Skin epidermis (tissue), 12 donors: ENCODE measurements around the gene SLC43A2.
"Not testable (repeated sequence)": the region's sequence is repeated elsewhere in the genome, so short reads cannot be mapped to it uniquely, and the experiment has no call there.

Experiments used
- H3K27ac ChIP-seq, 21 experiments: fragments of 200-600 bp; sonication (generic) in 11 of 21; one replicate each; pipeline ENCODE4 v1.5.0; 2020; ENCODE audit warnings: mild to moderate bottlenecking in 3 of 21, inconsistent platforms in 2 of 21, moderate library complexity in 2 of 21
- H3K4me3 ChIP-seq, 7 experiments: fragments of 200-600 bp; sonication (generic) in 2 of 7; one replicate each; pipeline ENCODE4 v1.5.0; 2020; ENCODE audit warnings: inconsistent platforms in 2 of 7, mild to moderate bottlenecking in 2 of 7, moderate library complexity in 1 of 7

SLC43A2 gene

GRCh38 chr17:1627982-1628855, at the start of gene SLC43A2:
TSS of gene SLC43A2 (minus strand) at chr17:1628834. CDS start at chr17:1627874, 960 bp downstream.
- Histone ChIP-seq H3K27ac (peak within 1 kb of the TSS; percentile 47 to 97 (median 87)), H3K4me3 (peak within 1 kb of the TSS; percentile 54 to 73 (median 59))

GRCh38 chr17:1676401-1676800, 47.8 kb upstream of the SLC43A2 start:
- Histone ChIP-seq H3K27ac (no peak overlapping the region), H3K4me3 (no peak overlapping the region)

DNA sequence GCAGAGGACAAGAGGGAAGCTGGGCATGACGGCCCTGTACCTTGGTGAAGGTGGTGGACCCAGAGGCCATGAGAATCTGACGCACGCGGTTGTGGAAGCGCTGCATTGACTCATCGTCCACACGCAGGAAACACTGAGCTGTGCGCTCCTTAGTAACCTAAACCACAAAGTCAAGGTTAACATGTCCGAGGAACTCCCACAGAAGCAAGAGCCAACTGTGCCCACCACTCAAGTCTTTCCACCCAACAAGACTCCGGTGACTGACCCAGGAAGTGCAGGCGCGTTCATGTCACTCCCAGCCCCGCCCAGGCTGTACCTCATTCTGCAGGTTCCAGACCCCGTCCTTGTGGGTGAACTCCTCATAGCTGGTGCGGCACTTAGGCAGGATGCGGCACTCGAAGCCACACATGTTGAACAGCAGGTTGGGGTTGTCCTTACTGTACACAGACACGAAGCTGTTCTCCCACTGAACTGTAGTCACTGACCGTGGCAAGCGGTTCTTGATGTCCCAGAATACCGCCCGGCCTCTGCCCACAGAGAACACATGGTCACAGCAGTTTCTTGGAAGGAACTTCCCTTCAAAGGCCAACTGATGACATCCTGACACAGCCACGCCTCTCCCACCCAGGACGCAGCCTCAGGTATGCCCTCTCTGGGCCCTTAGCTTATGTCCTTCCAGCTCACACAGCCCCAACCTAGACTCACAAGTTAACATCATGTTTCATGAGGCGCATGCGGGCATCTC, 44.6 kb upstream of the SLC43A2 start:
- Histone ChIP-seq H3K27ac (peak overlapping the region in 1 of 21 experiments; percentile 10), H3K4me3 (no peak overlapping the region)

DNA sequence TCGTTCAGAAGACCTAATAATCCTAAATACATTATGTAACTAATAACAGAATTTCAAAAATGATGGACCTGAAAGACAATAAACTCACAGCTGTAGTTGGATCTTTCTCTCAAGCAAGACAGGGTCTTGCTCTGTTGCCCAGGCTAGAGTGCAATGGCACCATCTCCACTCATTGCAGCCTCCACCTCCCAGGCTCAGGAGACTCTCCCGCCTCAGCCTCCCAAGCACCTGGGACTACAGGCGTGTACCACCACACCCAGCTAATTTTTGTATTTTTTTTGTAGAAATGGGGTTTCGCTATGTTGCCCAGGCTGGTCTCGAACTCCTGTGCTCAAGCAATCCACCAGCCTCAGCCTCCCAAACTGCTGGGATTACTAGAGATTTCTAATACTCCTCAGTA, 35.3 kb upstream of the SLC43A2 start:
- not testable (repeated sequence) for H3K27ac ChIP-seq

DNA sequence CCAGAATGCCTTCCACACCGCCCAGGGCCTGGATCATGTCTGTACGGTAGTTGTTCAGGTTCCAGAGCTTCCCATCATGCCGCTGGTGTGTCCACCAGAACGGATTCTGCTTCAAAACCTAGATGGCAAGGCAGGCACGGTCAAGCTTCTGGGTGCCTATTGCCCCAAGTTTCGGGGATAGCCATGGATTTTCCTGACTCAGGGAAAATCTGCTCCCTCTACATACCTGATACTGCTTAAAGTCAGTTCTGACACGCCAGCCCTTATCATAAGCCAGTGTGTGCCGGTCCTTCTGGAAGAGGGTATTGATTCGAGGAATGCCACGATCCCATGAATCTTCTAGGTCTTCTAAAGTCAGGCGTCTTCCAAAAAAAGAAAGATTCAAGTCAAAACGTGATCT, 32.4 kb upstream of the SLC43A2 start:
- Histone ChIP-seq H3K4me3 (no peak overlapping the region), H3K27ac (peak overlapping the region in 1 of 21 experiments; percentile 18)

More for the DNA sequence above, 35.3 kb upstream of the SLC43A2 start:
- not testable (repeated sequence) for H3K4me3 ChIP-seq

DNA sequence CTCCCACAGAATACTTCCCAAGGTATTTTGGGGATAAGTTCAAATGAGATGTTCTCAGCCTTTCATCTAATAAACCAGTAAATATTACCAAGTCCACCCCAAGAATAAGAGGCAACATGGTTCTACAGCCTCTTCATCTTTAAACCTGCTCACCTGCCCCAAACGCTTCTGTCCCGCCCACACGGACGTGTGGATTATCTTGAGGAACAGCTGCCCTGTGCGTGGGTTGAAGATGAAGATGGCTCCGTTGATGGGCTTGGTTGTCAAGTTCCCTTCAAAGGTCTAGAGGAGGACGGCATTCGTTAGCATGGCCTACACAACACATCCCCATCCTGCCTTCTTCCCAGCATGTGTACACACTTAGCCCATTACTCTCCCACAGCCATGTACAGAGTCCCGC, 29.5 kb upstream of the SLC43A2 start:
- Histone ChIP-seq H3K4me3 (no peak overlapping the region), H3K27ac (no peak overlapping the region)

- Histone ChIP-seq H3K27ac (no peak overlapping the region), H3K4me3 (no peak overlapping the region)
These were observed 25.1 kb upstream of the SLC43A2 start for GRCh38 chr17:1653735-1654134.

DNA sequence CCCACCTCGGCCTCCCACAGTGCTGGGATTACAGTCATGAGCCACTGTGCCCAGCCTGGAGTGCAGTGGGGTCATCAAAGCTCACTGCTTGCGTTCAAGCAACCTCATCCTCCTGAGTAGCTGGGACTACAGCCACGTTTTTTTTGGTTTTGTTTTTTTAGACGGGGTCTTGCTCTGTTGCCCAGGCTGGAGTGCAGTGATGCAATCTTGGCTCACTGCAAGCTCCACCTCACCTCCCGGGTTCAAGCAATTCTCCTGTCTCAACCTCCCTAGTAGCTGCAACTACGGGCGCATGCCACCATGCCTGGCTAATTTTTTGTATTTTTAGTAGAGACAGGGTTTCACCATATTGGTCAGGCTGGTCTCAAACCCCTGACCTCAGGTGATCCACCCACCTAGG, 24.2 kb upstream of the SLC43A2 start:
- H3K27ac ChIP-seq: not testable (repeated sequence)

GRCh38 chr17:1651559-1651844, 22.9 kb upstream of the SLC43A2 start:
- H3K4me3 ChIP-seq: no peak overlapping the region
- peak overlapping the region in 1 of 21 experiments; percentile 94 for H3K27ac ChIP-seq

More for the DNA sequence above, 24.2 kb upstream of the SLC43A2 start:
- not testable (repeated sequence) for H3K4me3 ChIP-seq

DNA sequence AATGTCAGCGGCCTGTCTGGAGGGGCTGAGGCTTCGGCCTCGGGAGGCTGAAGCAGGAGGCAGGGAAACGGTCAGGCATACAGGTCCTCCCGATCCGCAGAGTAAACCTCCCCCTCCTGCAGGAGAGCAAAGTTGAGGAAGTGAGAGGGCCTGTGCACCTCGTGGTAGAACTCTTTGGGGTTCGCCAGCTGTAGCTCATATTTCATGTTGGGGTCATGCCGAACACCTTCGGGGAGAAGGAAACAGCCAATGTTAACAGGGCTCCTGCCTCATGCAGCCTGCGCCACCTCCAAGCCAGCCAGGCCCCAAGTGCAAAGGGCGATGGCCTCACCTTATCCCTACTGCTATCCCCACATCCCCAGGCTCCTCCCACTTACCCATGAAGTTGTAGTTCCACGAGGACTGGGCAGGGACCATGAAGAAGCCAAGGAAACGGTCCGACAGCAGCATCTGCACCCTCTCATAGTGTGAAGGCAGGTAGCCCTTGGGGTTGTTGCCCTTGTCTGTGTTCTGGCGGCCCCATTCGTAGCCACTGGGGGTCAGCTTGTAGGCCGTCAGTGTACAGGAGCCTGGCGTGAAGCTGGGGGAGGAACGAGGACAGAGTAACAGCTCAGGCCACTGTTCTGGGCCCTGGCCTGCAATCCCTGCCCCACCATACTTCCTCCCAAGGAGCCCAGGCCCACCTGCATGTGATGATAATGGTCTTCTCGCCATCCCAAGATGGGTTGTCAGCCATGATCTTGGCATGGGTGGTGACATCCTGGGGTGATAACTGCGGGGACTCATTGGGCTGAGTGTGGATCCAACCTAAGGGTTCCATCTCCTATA, 22.3 kb upstream of the SLC43A2 start:
- Histone ChIP-seq H3K27ac (peak overlapping the region in 11 of 21 experiments; percentile 83 to 97 (median 92)), H3K4me3 (no peak overlapping the region)

DNA sequence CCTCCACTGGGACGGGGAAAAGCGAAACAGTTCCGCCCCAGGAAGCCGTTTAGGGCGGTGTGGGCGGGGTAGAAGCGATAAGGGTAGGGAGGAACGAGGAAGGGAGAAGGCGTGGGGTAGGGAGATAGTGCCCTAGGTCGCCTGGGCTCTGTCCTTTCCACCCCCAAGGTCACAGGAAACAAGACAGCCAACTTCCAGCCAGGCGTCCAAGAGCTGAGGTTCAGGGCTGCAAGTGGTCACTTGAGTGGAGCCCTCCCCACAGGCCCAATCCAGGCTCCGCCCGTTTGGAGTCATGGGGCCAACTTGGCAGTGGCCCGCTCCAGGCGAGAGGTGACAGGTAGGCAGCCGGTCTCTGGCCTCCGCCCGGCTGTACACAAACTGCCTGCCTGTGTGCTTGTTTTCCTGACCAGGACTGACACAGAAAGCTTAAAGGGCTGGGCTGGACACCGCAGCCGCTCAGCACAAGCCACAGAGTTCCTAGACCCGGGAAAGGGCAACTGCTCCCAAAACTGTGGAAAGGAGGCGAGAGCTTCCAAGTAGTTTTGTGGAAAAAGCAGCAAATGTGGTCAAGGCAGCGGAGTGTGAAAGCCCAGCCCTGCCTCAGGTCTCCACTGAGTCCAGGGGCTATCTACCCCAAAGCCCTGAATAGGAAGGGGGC, 21.3 kb upstream of the SLC43A2 start, which contains the start of gene RILP:
Gene RILP (minus strand): TSS at position 23 of the 658 bp plus-strand sequence. CDS start 62 bp downstream, outside the sequence.
- Histone ChIP-seq H3K27ac (peak within 1 kb of the TSS; percentile 81 to 97 (median 92)), H3K4me3 (peak within 1 kb of the TSS; percentile 61 to 79 (median 72))

- Histone ChIP-seq H3K27ac (peak overlapping the region; percentile 81 to 97 (median 92)), H3K4me3 (peak overlapping the region; percentile 61 to 79 (median 72))
These were observed 20.6 kb upstream of the SLC43A2 start for GRCh38 chr17:1648963-1649843.

DNA sequence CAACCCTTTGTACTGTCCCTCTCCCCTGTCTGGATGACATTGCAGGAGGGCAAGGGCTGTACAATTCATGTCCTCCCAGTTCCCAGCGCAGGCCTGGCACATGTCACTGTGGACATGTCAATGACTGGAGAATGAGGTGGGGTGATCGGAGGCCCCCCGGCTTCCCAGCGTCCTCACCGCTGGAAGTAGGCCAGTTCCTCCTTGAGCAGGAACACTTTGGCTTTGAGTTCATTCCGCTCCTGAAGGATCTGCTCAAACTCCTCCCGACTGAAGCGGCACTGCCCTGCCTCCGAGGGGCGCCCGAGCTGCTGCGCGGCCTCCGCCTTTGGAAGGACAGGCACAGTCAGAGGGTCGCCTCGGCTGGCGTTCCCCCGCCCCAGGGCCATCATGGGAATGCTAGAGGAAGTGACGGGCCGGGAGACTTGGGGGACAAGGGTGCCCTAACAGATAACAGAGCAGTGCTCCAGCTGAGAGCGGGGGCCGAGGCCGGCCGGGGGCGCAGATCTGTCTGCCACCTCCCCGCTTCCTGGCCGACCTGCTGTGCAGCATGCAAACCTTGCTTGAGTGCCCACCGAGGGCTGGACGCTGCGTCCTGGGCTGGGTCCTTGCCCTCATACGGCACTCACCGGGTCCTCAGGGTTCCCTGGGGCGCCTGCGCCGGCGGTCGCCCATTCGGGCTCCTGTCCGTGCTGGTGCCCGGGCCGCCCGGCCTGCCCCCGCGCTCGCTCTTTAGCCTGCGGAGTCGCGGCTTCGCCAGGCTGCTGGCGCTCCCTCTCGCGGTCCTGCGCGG, 19.7 kb upstream of the SLC43A2 start:
- peak overlapping the region; percentile 33 to 79 (median 65) for H3K4me3 ChIP-seq
- peak overlapping the region; percentile 2 to 96 (median 82) for H3K27ac ChIP-seq

- Histone ChIP-seq H3K4me3 (peak overlapping the region in 6 of 7 experiments; percentile 33 to 79 (median 68)), H3K27ac (peak overlapping the region in 12 of 21 experiments; percentile 25 to 96 (median 84))
These were observed 19.2 kb upstream of the SLC43A2 start for GRCh38 chr17:1647802-1648171.

DNA sequence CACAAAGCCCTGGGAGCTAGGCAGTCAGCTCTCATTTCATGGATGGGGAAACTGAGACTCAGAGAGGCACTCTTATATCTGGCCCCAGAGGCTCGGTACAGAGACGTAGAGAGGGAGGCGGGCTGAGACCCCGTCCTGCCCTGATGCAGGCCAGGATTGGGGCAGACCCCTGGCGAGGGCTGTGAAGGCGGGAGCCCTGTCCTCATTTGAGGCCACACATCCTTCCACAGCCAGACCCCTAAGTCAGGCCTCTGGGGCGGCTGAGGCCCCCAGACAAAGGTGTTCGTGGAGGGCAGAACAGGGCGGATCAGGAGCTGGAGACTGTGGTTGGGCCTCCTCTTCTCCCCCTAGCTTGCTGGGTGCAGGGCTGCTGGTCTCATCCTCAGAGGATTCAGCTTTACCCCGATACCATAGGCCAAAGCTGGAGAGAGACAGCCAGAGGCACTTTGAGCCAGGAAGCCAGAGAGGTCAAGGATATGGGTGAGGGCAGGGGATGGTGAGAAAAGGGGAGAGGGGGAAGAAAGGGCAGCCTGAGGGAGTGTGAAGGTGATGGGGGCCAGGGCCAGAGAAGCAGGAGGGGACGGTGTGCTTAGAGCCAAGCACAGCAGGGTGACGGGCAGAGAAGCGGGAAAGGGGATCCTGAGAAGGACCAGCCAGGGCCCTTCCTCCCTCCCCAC, 17.7 kb upstream of the SLC43A2 start:
- Histone ChIP-seq H3K4me3 (no peak overlapping the region), H3K27ac (peak overlapping the region in 13 of 21 experiments; percentile 38 to 83 (median 75))

DNA sequence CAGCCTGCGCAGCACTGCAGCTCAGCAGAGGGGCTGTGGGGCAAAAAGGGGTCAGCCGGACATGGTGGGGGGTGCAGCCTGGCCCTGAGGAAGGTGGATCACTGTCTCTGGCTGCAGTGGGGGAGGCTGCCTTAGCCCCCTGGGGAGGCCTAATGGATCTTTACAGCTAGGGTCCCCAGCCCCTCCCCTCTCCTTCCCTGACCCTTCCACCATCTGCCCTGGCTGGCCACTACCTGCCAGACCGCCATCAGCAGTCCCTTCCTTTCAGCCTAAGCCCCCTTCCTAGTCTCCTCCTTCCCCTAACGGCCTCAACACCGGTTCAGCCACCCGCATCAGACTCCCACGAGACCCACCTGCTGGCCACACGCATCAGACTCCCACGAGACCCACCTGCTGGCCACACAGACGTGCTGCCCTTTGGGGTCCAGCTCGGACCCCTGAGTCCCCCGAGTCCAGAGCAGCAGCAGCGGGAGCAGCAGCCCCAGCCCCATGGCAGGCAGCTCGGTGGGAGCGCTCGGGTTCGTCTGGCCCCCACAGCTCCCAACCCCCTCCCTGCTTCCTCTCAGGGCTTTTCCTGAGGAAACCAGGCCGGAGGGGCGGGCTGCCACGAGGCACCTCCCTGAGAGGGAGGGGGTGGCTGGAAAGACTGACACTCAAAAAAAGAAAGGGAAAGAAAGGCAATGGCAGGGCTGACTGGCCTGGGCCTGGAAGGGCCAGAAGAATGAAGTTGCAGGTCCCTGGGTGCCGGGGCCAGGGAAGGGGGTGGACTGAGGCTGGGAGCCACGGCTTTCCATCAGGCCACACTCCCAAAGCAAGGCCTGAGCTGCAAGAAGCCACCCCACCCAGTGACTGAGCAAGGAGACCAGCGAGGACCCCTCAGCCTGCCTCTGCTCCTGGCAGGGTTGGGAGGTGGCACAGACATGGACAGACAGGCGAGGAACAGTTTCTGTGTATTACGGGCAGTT, 16.9 kb upstream of the SLC43A2 start, which contains the start of gene SCARF1:
Gene SCARF1 (minus strand): TSS at position 526 of the 965 bp plus-strand sequence. CDS start 35 bp downstream, at position 491.
- H3K27ac ChIP-seq: peak within 1 kb of the TSS in 19 of 21 experiments; percentile 42 to 83 (median 75)
- peak within 1 kb of the TSS; percentile 5 to 52 (median 28) for H3K4me3 ChIP-seq
